ENCODE data around the gene CEMIP2.
"Not testable (repeated sequence)": the region's sequence is repeated elsewhere in the genome, so short reads cannot be mapped to it uniquely, and the experiment has no call there.

Gene CEMIP2

DNA sequence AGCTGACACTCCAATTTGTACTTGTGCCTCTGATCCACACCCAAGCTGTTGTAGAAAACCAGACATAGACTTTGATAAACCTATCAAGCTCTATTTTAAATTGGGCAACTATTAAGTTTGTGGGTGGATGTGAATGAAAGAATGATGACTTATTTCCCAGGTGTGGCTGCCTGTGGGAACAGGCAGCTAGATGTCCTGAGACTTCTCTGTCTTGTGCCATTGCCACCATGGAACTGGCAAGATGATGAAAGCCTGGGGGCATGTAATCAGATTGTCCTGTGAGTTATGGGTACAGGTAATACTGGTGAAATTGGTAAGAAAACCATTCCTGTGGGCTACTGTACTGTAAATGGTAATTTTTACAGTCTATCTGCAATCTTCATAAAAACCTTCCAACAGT lies 57.5 kb downstream of the CEMIP2 start:
- no peak for DNase-seq (ENCODE audit: low read depth)

GRCh38 chr9:71710201-71710600 lies 58.1 kb downstream of the CEMIP2 start:
- DNase-seq (ENCODE audit: low read depth) = no peak

DNA sequence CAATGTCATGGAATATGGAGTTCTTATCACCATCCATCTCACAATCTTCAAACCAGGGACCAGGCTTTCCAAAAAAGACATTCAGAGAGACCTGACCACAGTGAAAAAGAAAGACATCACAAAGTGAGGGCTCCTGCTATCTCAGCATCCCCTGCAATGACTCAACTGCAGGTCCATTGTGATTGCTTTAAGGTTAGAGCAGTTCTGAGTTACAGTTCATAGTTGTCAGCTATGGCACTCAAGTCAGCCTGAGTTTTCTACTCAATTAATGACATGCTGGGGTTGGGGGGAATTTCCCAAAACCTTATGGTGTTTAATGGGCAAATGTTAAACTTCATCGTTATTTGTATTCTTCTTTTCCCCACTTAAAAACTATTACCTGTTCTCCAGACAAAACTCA lies 58.9 kb downstream of the CEMIP2 start:
- no peak for DNase-seq (ENCODE audit: low read depth)

GRCh38 chr9:71706176-71706575 lies 62.1 kb downstream of the CEMIP2 start:
- DNase-seq (ENCODE audit: low read depth) = peak; percentile 73

DNA sequence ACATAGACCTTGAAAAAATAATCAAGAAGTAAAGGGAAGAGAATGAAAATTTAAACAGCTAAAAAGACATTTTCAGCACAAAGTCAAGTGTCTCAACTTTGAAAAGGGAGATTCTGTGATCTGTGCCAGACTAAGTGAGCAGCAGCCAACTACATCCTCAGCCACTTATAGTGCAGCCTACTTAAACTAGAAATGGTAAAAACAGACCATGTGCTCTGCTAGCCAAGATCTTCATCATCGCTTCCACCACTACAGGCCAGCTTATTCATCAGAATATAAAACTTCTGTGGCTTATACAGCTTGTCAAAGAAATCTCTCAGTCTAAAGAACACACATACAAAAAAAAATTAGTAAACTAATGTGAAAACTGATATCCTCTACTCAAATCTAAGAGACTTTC lies 63.5 kb downstream of the CEMIP2 start:
- DNase-seq (ENCODE audit: low read depth) = peak; percentile 29

GRCh38 chr9:71703172-71703872 lies 65.0 kb downstream of the CEMIP2 start:
- DNase-seq (ENCODE audit: low read depth) = peak; percentile 67

- no peak for DNase-seq (ENCODE audit: low read depth)
Measured at GRCh38 chr9:71697882-71698281, 70.4 kb downstream of the CEMIP2 start.

- no peak for DNase-seq (ENCODE audit: low read depth)
Measured at GRCh38 chr9:71694332-71694731, 74.0 kb downstream of the CEMIP2 start.

- no peak for DNase-seq (ENCODE audit: low read depth)
Measured at GRCh38 chr9:71693607-71694006, 74.7 kb downstream of the CEMIP2 start.

DNA sequence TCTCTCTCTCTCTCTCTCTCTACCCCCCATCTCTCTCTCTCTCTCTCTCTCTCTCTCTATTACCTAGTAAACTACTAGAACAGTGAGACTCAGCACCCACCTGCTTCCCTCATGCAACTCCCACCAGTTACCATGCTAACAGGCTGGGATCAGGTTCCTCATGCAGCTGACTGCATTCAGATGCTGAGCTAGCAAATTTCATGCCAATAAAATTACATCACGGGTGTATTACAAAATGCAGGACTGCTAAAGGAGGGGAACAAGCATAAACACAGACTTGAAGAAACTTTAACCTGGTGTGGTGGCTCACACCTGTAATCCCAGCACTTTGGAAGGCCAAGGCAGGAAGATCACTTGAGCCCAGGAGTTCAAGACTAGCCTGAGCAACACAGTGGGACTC lies 76.0 kb downstream of the CEMIP2 start:
- DNase-seq (ENCODE audit: low read depth) = peak; percentile 69

DNA sequence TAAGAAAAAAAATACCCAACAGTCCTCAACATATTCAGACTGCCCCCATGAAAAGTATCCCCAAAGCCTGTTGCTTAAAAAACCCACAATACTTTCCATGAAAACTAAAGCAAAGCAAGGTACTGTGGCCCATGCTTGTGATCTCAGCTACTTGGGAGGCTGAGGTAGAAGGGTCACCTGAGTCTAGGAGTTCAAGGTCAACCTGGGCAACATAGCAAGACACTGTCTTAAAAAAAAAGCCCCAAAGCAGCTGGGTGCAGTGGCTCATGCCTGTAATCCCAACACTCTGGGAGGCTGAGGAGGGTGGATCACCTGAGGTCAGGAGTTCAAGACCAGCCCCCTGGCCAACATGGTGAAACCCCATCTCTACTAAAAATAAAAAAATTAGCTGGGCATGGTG lies 76.7 kb downstream of the CEMIP2 start:
- not testable (repeated sequence) for DNase-seq (ENCODE audit: low read depth)

- no peak for DNase-seq (ENCODE audit: low read depth)
Measured at GRCh38 chr9:71690689-71691435, 77.5 kb downstream of the CEMIP2 start.

- DNase-seq (ENCODE audit: low read depth) = no peak
Measured at GRCh38 chr9:71690063-71690688, 78.1 kb downstream of the CEMIP2 start.

GRCh38 chr9:71687676-71688075 lies 80.6 kb downstream of the CEMIP2 start:
- no peak for DNase-seq (ENCODE audit: low read depth)

- no peak for DNase-seq (ENCODE audit: low read depth)
Measured at GRCh38 chr9:71685988-71686387, 82.3 kb downstream of the CEMIP2 start.

DNA sequence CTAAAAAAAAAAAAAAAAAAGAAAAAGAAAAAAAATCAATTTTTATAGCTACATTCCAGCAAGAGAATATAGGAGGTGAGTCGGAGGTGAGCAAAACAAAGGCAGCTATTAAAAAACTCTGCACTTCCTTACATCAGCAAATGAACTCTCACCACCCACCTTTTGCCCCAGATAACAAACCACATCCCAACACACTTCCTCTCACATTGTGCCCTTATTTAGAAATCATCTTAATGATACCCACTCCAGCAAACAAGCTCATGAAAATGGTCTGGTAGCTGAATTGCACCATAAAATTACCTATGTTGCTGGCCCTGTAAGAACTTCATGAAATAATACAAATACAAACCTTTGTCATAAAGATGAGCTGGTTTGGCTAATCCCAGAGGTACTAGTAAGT lies 82.9 kb downstream of the CEMIP2 start:
- no peak for DNase-seq (ENCODE audit: low read depth)

DNA sequence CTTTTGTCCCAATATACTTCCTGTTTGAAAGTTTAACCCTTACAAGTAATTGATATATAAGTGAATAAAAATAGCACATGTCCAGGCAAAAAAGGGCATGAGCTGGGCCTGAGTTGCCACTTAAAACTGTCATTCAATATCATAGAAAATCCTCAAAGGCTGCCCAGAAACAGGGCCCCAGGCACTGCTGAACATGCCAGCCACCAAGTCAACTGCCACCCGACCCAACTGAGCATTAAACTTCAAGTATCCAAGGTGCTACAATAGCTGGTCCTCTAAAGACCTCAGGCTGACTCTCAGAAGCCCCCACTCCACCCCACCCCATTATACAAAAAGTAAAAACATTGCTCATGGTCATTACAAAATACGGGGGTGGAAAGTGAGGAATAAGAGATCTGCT lies 83.7 kb downstream of the CEMIP2 start:
- no peak for DNase-seq (ENCODE audit: low read depth)

GRCh38 chr9:71683598-71684235 lies 84.6 kb downstream of the CEMIP2 start:
- peak; percentile 81 for DNase-seq (ENCODE audit: low read depth)

DNA sequence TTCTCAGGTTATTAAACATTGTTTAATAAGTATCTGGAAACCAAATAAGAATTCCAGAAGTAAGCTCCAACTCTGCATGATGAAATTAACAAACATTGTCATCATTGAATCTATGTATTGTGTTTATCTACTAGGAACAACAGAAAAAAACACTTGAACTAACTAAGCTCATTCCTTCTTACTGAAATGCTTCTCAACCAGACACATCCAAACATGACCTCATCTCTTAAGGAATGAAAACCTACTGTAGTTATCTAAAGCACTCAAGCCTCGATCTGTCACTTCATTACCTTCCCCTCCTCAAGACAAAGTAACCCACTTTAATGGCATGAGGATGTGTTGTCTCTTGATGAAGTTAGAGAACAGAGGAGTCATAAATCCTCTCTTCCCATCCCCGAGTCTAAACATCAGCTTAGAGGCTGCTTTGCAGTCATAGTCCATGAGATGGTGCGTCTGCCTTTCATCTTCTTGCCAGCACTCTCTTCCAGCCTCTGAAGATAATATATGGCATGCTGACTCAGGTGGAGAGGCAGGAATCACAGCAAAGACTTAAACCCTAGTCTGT lies 86.5 kb downstream of the CEMIP2 start:
- DNase-seq (ENCODE audit: low read depth) = peak; percentile 53

DNA sequence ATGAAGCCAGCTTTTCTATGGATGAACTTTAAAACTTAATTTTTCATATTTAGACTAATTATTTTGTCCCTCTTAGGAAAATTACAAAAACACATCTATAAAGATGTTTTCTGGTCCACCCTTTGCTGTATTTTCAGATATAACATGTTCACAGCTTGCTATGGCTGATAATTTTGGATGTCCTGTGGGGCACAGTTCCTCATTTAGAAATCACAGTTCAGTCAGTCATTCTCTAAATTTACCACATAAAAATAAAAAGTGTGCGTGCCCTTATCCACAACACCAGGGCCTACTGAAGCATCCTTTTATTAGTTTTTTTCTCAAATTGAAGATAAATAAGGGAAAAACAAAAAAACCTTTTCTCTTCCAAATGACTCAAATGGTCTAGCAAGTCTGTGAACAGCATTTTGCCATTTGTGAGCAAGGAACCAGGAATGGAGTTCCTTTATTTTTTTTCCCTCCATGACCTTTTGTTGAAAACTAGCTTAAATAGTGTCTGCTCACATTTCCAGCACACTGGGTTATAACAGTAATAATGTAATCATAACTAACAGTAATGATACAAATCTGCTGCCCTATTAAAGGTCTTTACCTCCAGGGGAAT lies 87.1 kb downstream of the CEMIP2 start:
- peak; percentile 22 for DNase-seq (ENCODE audit: low read depth)

- peak; percentile 62 for DNase-seq (ENCODE audit: low read depth)
Measured at GRCh38 chr9:71680189-71680980, 87.9 kb downstream of the CEMIP2 start.
